OCI-LY7 (cell line): ENCODE results near the gene ATP11C. TPM values are rescaled to one million over a fixed set of nuclear protein-coding genes. Genes with fewer than 3 reads are reported as not detected.

Experiments
- BruUV-seq: library from RNA; stranded (reverse); fragments of 400-500 nt; replicated peaks from 2 replicates; lab custom pipeline; 2021; lab: Mats Ljungman, UMichigan
- CTCF ChIA-PET: fragments of 300-600 bp; sonication (Branson Sonifier 250); formaldehyde crosslinking; loops from one replicate; lab custom pipeline; 2022; ENCODE audit warnings: antibody characterized with exemption; ENCODE audit not compliant: unreplicated experiment; lab: Charles Lee
- POLR2A ChIA-PET: fragments of 300-600 bp; sonication (Branson Sonifier 250); formaldehyde crosslinking; loops from one replicate; lab custom pipeline; 2022; ENCODE audit warnings: antibody characterized with exemption; lab: Charles Lee
- DNase-seq: peaks from one replicate; pipeline ENCODE4 v3.0.0-alpha.2; 2015; ENCODE audit warnings: low spot score
- H2AFZ ChIP-seq: fragments of 200-600 bp; sonication (generic), shearing (Covaris generic); 2 replicates; pipeline ENCODE4 v1.6.1; 2014; ENCODE audit warnings: mild to moderate bottlenecking, antibody characterized with exemption, low read length, moderate library complexity
- H3K27ac ChIP-seq: fragments of 200-600 bp; sonication (generic); 2 replicates; pipeline ENCODE4 v1.5.1; 2014; ENCODE audit warnings: mixed run types, low read depth, mild to moderate bottlenecking, moderate library complexity, low read length, inconsistent platforms; ENCODE audit not compliant: poor library complexity, severe bottlenecking
- H3K36me3 ChIP-seq: fragments of 200-600 bp; sonication (generic); 2 replicates; pipeline ENCODE4 v1.6.1; 2014; ENCODE audit warnings: mild to moderate bottlenecking, antibody characterized with exemption, low read length, moderate library complexity, mixed read lengths; ENCODE audit not compliant: insufficient read depth
- H3K4me1 ChIP-seq: fragments of 200-600 bp; sonication (generic); 2 replicates; pipeline ENCODE4 v1.5.1; 2014; ENCODE audit warnings: mild to moderate bottlenecking, low read length; ENCODE audit not compliant: insufficient read depth, poor library complexity, severe bottlenecking
- H3K4me2 ChIP-seq: fragments of 200-600 bp; sonication (generic); 2 replicates; pipeline ENCODE4 v1.6.1; 2014; ENCODE audit warnings: mild to moderate bottlenecking, low read length
- H3K4me3 ChIP-seq: fragments of 200-600 bp; sonication (generic); 2 replicates; pipeline ENCODE4 v1.5.1; 2014; ENCODE audit warnings: mild to moderate bottlenecking, low read depth, low read length; ENCODE audit not compliant: poor library complexity, severe bottlenecking
- H3K79me2 ChIP-seq: fragments of 200-600 bp; sonication (generic); 2 replicates; pipeline ENCODE4 v1.6.1; 2016; ENCODE audit warnings: low read depth, mild to moderate bottlenecking, low read length, moderate library complexity, mixed read lengths; ENCODE audit not compliant: insufficient read depth
- H3K9me2 ChIP-seq: fragments of 200-600 bp; sonication (generic); 2 replicates; pipeline ENCODE4 v1.6.1; 2016; ENCODE audit warnings: mild to moderate bottlenecking, low read length, mixed read lengths; ENCODE audit not compliant: insufficient read depth
- H3K9me3 ChIP-seq: fragments of 200-600 bp; sonication (generic); 2 replicates; pipeline ENCODE4 v1.6.1; 2014; ENCODE audit warnings: mild to moderate bottlenecking, mixed run types, low read length, mixed read lengths
- H4K20me1 ChIP-seq: fragments of 200-600 bp; sonication (generic); 2 replicates; pipeline ENCODE4 v1.6.1; 2014; ENCODE audit warnings: mild to moderate bottlenecking, antibody characterized with exemption, low read length, moderate library complexity, mixed read lengths; ENCODE audit not compliant: insufficient read depth
- CTCF ChIP-seq: fragments of 200-600 bp; sonication (generic); conservative IDR thresholded peaks from 2 replicates; pipeline ENCODE4 v1.5.1; 2014; ENCODE audit warnings: mild to moderate bottlenecking, antibody characterized with exemption, low read length, moderate library complexity, mixed read lengths
- EZH2phosphoT487 ChIP-seq: fragments of 200-600 bp; sonication (generic); IDR thresholded peaks from 2 replicates; pipeline ENCODE4 v1.6.1; 2018; ENCODE audit warnings: low read depth, borderline replicate concordance, mild to moderate bottlenecking, mixed run types, antibody characterized with exemption, low read length, moderate library complexity, mixed read lengths
- intact Hi-C: fragments of 100-400 bp; cut with micrococcal nuclease; formaldehyde crosslinking; loops from one replicate; pipeline ENCODE4 v1.10.0; 2022; ENCODE audit not compliant: unreplicated experiment
- total RNA-seq, 2 experiments: library from RNA; depleted of rRNA in 1 of 2; stranded (reverse); fragments of >200 nt in 1 of 2; shearing (Covaris generic) in 1 of 2; gene quantifications; 2 replicates each; pipeline ENCODE4 v1.2.3, GENCODE V29; 2014 to 2022

The ATP11C gene
- total RNA-seq, 2 experiments from 2014 or later, result 20.9 to 25.2 TPM

GRCh38 chrX:139776599-139776998, 156.3 kb downstream of the ATP11C start:
- no peaks in the 10 kb centered on the region for H3K79me2 ChIP-seq
- no peaks in the 10 kb centered on the region for H3K4me1 ChIP-seq
- H3K9me2 ChIP-seq, result no peaks in the 10 kb centered on the region
- no peak for TF ChIP-seq CTCF
- TF ChIP-seq EZH2phosphoT487, result no peak
- H3K9me3 ChIP-seq, result no peaks in the 10 kb centered on the region
- H4K20me1 ChIP-seq, result no peaks in the 10 kb centered on the region
- H2AFZ ChIP-seq, result no peak overlapping the region
- intact Hi-C loops, result no loop called here
- H3K4me3 ChIP-seq, result no peak overlapping the region
- ChIA-PET POLR2A (interaction anchor here (1.1 kb wide), 1 partner anchor 15 kb away, joined by 3 read pairs; no protein-coding TSS in a partner anchor), CTCF (no interaction called here)
- no TSS peak for BruUV-seq
- peaks cover 43% of the 10 kb centered on the region for H3K36me3 ChIP-seq
- H3K4me2 ChIP-seq, result no peak overlapping the region
- DNase-seq, result no peak
- no peak overlapping the region for H3K27ac ChIP-seq

GRCh38 chrX:139770366-139770765, 162.5 kb downstream of the ATP11C start:
- no peak for TF ChIP-seq EZH2phosphoT487
- TF ChIP-seq CTCF, result no peak
- ChIA-PET POLR2A (no interaction called here), CTCF (no interaction called here)
- H2AFZ ChIP-seq, result no peak overlapping the region
- peaks cover 34% of the 10 kb centered on the region for H3K36me3 ChIP-seq
- H3K4me2 ChIP-seq, result no peak overlapping the region
- H3K4me3 ChIP-seq, result no peak overlapping the region
- H3K9me2 ChIP-seq, result no peaks in the 10 kb centered on the region
- intact Hi-C loops, result no loop called here
- H3K4me1 ChIP-seq, result no peaks in the 10 kb centered on the region
- no peak overlapping the region for H3K27ac ChIP-seq
- no peak for DNase-seq
- no peaks in the 10 kb centered on the region for H3K79me2 ChIP-seq
- H4K20me1 ChIP-seq, result no peaks in the 10 kb centered on the region
- no peaks in the 10 kb centered on the region for H3K9me3 ChIP-seq
- no TSS peak for BruUV-seq

GRCh38 chrX:139766545-139766983, 166.3 kb downstream of the ATP11C start:
- no peak for TF ChIP-seq CTCF
- no peaks in the 10 kb centered on the region for H3K9me2 ChIP-seq
- H3K4me2 ChIP-seq, result no peak overlapping the region
- no peaks in the 10 kb centered on the region for H4K20me1 ChIP-seq
- POLR2A ChIA-PET, result no interaction called here
- no peaks in the 10 kb centered on the region for H3K79me2 ChIP-seq
- no peak overlapping the region for H3K27ac ChIP-seq
- no peak for DNase-seq
- intact Hi-C loops, result no loop called here
- H3K9me3 ChIP-seq, result no peaks in the 10 kb centered on the region
- H2AFZ ChIP-seq, result no peak overlapping the region
- no peak overlapping the region for H3K4me3 ChIP-seq
- no TSS peak for BruUV-seq
- H3K36me3 ChIP-seq, result peaks cover 12% of the 10 kb centered on the region
- H3K4me1 ChIP-seq, result no peaks in the 10 kb centered on the region
- CTCF ChIA-PET, result no interaction called here
